Mammary epithelial cell (primary cell): ENCODE data around the gene CAPN13.

ENCODE experiments used
- CTCF ChIP-seq, 2 donors: IDR thresholded peaks in 1 of 2; conservative IDR thresholded peaks in 1 of 2; 2 replicates each; pipeline ENCODE4 v1.5.1; 2011 to 2012; ENCODE audit warnings: inconsistent platforms in 2 of 2, low read length in 2 of 2, mild to moderate bottlenecking in 2 of 2, control low read depth in 1 of 2, low read depth in 1 of 2; ENCODE audit not compliant: insufficient read depth in 1 of 2; ENCODE audit errors: extremely low read depth in 1 of 2
- EZH2 ChIP-seq: IDR thresholded peaks from 2 replicates; pipeline ENCODE4 v1.6.1; 2012; ENCODE audit warnings: low read length, inconsistent platforms, borderline replicate concordance

GRCh38 chr2:30675758-30676157 is 131.5 kb downstream of the CAPN13 start:
- TF ChIP-seq CTCF (conservative IDR thresholded peaks at IDR 0.05 in 1 of 2, IDR thresholded peaks at IDR 0.05 in 1 of 2; ENCODE audit: extremely low read depth in 1 of 2, insufficient read depth in 1 of 2, low read depth in 1 of 2, low read length in 2 of 2) (no peak), EZH2 (no peak)
